Right ventricle myocardium inferior (tissue), 1 donor: ENCODE measurements around the gene ANLN. TPM values are rescaled to one million over a fixed set of nuclear protein-coding genes. Genes with fewer than 3 reads are reported as not detected.
"Not testable (repeated sequence)": the region's sequence is repeated elsewhere in the genome, so short reads cannot be mapped to it uniquely, and the experiment has no call there.

Experiments used
- ATAC-seq: fragments of 200-7000 bp; cut with Tn5 transposase; one replicate; pipeline ENCODE4 v1.9.1; 2020; ENCODE audit warnings: mild to moderate bottlenecking, moderate library complexity
- DNase-seq: peaks from one replicate; pipeline ENCODE4 v3.0.0; 2021; ENCODE audit errors: missing footprints
- intact Hi-C: fragments of 100-400 bp; cut with DNase I; formaldehyde crosslinking; loops from one replicate; pipeline ENCODE4 v1.11.0; 2022
- total RNA-seq: library from RNA; stranded (reverse); fragmentation: NEBNext Ultra II Directional; extraction: Animal tissue kit (Norgen Biotek cat#: 25700); gene quantifications from one replicate; pipeline ENCODE4 v1.2.1, GENCODE V29; 2021
- donor health status: DM: no; HTN: yes; CAD: no; lungs with severe emphysema.

The ANLN gene
- total RNA-seq, 1 donor from 2014 or later = 3.3 TPM

GRCh38 chr7:36372156-36372555 lies 17.5 kb upstream of the ANLN start:
- ATAC-seq = no peak

GRCh38 chr7:36378555-36378954 lies 11.1 kb upstream of the ANLN start:
- intact Hi-C loops, ATAC-seq, DNase-seq: not testable (repeated sequence)

More at GRCh38 chr7:36372156-36372555, 17.5 kb upstream of the ANLN start:
- intact Hi-C loops = no loop called here
- no peak for DNase-seq

GRCh38 chr7:36379831-36380504 lies 9.7 kb upstream of the ANLN start:
- ATAC-seq (no peak), DNase-seq (no peak)
- intact Hi-C loops = no loop called here

GRCh38 chr7:36381056-36381455 lies 8.6 kb upstream of the ANLN start:
- ATAC-seq = no peak
- no peak for DNase-seq
- intact Hi-C loops = no loop called here

- DNase-seq, ATAC-seq, intact Hi-C loops: not testable (repeated sequence)
These were observed 6.4 kb upstream of the ANLN start for GRCh38 chr7:36383284-36383683.

GRCh38 chr7:36385646-36386045 lies 4.0 kb upstream of the ANLN start:
- ATAC-seq, DNase-seq, intact Hi-C loops: not testable (repeated sequence)

GRCh38 chr7:36387435-36388231 lies 2.0 kb upstream of the ANLN start:
- intact Hi-C loops = no loop called here
- ATAC-seq (no peak), DNase-seq (no peak)

- intact Hi-C loops = no loop called here
- DNase-seq (no peak), ATAC-seq (no peak)
These were observed 1.2 kb upstream of the ANLN start for GRCh38 chr7:36388423-36388822.

GRCh38 chr7:36390199-36391090 lies 783 bp downstream of the ANLN start:
- ATAC-seq (peak; percentile 54), DNase-seq (peak; percentile 69)
- intact Hi-C loops = no loop called here

- intact Hi-C loops = no loop called here
- ATAC-seq (no peak), DNase-seq (no peak)
These were observed 2.0 kb downstream of the ANLN start for GRCh38 chr7:36391436-36392198.

- intact Hi-C loops = no loop called here
- DNase-seq (no peak), ATAC-seq (no peak)
These were observed 4.2 kb downstream of the ANLN start for GRCh38 chr7:36393826-36394225.

- no peak for DNase-seq
- intact Hi-C loops = no loop called here
- no peak for ATAC-seq
These were observed 5.7 kb downstream of the ANLN start for GRCh38 chr7:36395171-36395894.

- intact Hi-C loops = no loop called here
- DNase-seq = no peak
- no peak for ATAC-seq
These were observed 6.5 kb downstream of the ANLN start for GRCh38 chr7:36396150-36396549.

- DNase-seq (no peak), ATAC-seq (no peak)
- intact Hi-C loops = no loop called here
These were observed 10.4 kb downstream of the ANLN start for GRCh38 chr7:36400036-36400435.

GRCh38 chr7:36400606-36401005 lies 10.9 kb downstream of the ANLN start:
- ATAC-seq (no peak), DNase-seq (no peak)
- intact Hi-C loops = no loop called here

- DNase-seq = no peak
- intact Hi-C loops = no loop called here
- ATAC-seq = no peak
These were observed 13.8 kb downstream of the ANLN start for GRCh38 chr7:36403452-36403851.

GRCh38 chr7:36404639-36405408 lies 15.2 kb downstream of the ANLN start:
- DNase-seq (no peak), ATAC-seq (no peak)
- intact Hi-C loops = no loop called here
